ENCODE results near the gene SUSD4.

DNA sequence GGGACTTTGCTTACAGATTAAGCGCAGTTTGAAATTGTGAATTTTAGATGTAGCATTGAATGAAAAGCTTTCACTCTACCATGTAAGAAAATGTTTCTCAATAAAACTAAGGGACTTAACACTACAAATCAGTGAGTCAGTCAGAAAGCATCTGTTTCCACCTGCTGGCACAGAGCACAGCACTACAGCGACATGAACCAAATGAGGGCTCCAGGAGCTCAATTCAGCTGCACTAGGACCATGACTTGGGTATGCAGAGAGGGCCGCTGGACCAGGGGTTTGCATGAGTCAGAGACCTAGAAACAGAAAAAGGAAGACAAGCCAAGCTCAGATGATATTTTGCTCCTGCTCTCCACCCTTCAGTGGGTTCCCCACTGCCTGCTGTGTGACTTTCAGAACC is 5.2 kb downstream of the SUSD4 start:
- TF ChIP-seq POLR2A (IDR thresholded peaks at IDR 0.05) (no peak), CTCF (IDR thresholded peaks at IDR 0.05) (no peak)
